ENCODE data around the gene LIPT1. TPM values are rescaled to one million over a fixed set of nuclear protein-coding genes. Genes with fewer than 3 reads are reported as not detected.

Gene LIPT1
- total and polyA plus RNA-seq, 7 experiments from 2014 or later, result 7.7 to 28.6 (median 21.2) TPM

- Mint-ChIP-seq H3K36me3 (peaks cover 0 to 13% (median 3%) of the 10 kb centered on the region in 5 donors), H3K4me3 (peak overlapping the region; percentile 94 to 100 (median 99)), H3K9me3 (no peaks in the 10 kb centered on the region), H3K4me1 (peaks cover 41 to 83% (median 72%) of the 10 kb centered on the region in 7 donors), H3K27me3 (no peaks in the 10 kb centered on the region), H3K27ac (peak overlapping the region; percentile 93 to 99 (median 99))
- intact Hi-C loops (cut with micrococcal nuclease), result loop anchor here (1.0 to 5.0 kb wide), 11 partner anchors 26 to 1381 kb away; partner anchors contain the start of genes C2orf15 (in 2 of the 2), COA5 (in 2 of the 2), REV1 (in 2 of the 2) and TXNDC9 (in 2 of the 2)
- H3K36me3 ChIP-seq (ENCODE audit: control insufficient read depth in 2 of 3, insufficient read depth in 3 of 3, low read length in 3 of 3), result peaks cover 0 to 11% (median 0%) of the 10 kb centered on the region in 3 experiments
- no peak for ATAC-seq
- peak overlapping the region; percentile 89 for H3K27ac ChIP-seq (ENCODE audit: low read depth, low read length)
- peaks cover 30 to 32% of the 10 kb centered on the region in 2 donors for H3K4me1 ChIP-seq (ENCODE audit: control insufficient read depth in 2 of 2, insufficient read depth in 2 of 2, low read length in 2 of 2)
- peak overlapping the region; percentile 97 for H3K4me3 ChIP-seq (ENCODE audit: low read length)
- H3K27me3 ChIP-seq (ENCODE audit: control insufficient read depth in 2 of 2, insufficient read depth in 2 of 2, low read length in 2 of 2), result no peaks in the 10 kb centered on the region
- no peak for DNase-seq
- POLR2A ChIA-PET, result interaction anchor here (0.7 to 3.3 kb wide), 4 partner anchors 25 to 117 kb away, joined by 3 to 31 read pairs (median 12); partner anchors contain the start of genes C2orf15, LIPT1 and TSGA10
- CTCF ChIA-PET, result interaction anchor here (2.2 kb wide), 1 partner anchor 26 kb away, joined by 7 read pairs; no protein-coding TSS in a partner anchor
- no peaks in the 10 kb centered on the region for H3K9me3 ChIP-seq (ENCODE audit: control insufficient read depth in 2 of 3, low read length in 3 of 3)
These were observed 26.8 kb downstream of the LIPT1 start for GRCh38 chr2:99181624-99182000.

- Histone ChIP-seq H3K36me3 (ENCODE audit: control insufficient read depth in 2 of 3, insufficient read depth in 3 of 3, low read length in 3 of 3) (peaks cover 0 to 19% (median 0%) of the 10 kb centered on the region in 3 experiments), H3K27ac (ENCODE audit: low read depth, low read length) (no peak overlapping the region), H3K4me1 (ENCODE audit: control insufficient read depth in 2 of 2, insufficient read depth in 2 of 2, low read length in 2 of 2) (peaks cover 29 to 32% of the 10 kb centered on the region in 2 donors), H3K4me3 (ENCODE audit: low read length) (no peak overlapping the region), H3K9me3 (ENCODE audit: control insufficient read depth in 2 of 3, low read length in 3 of 3) (no peaks in the 10 kb centered on the region), H3K27me3 (ENCODE audit: control insufficient read depth in 2 of 2, insufficient read depth in 2 of 2, low read length in 2 of 2) (no peaks in the 10 kb centered on the region)
- Mint-ChIP-seq H3K27ac (peak overlapping the region in 5 of 9 donors; percentile 12 to 71 (median 18)), H3K4me3 (peak overlapping the region; percentile 4 to 100 (median 34)), H3K4me1 (peaks cover 34 to 71% (median 57%) of the 10 kb centered on the region in 7 donors), H3K36me3 (peaks cover 0 to 10% (median 4%) of the 10 kb centered on the region in 5 donors), H3K27me3 (no peaks in the 10 kb centered on the region), H3K9me3 (no peaks in the 10 kb centered on the region)
- intact Hi-C loops (cut with micrococcal nuclease), result loop anchor here (5.0 kb wide), 2 partner anchors 116 to 531 kb away; no protein-coding TSS in a partner anchor
- no peak for ATAC-seq
- ChIA-PET POLR2A (no interaction called here), CTCF (no interaction called here)
- DNase-seq, result no peak
These were observed 28.3 kb downstream of the LIPT1 start for GRCh38 chr2:99183025-99183424.

GRCh38 chr2:99184811-99185210 lies 30.0 kb downstream of the LIPT1 start:
- Histone ChIP-seq H3K4me3 (ENCODE audit: low read length) (no peak overlapping the region), H3K4me1 (ENCODE audit: control insufficient read depth in 2 of 2, insufficient read depth in 2 of 2, low read length in 2 of 2) (peaks cover 11 to 16% of the 10 kb centered on the region in 2 donors), H3K27me3 (ENCODE audit: control insufficient read depth in 2 of 2, insufficient read depth in 2 of 2, low read length in 2 of 2) (no peaks in the 10 kb centered on the region), H3K36me3 (ENCODE audit: control insufficient read depth in 2 of 3, insufficient read depth in 3 of 3, low read length in 3 of 3) (peaks cover 0 to 30% (median 0%) of the 10 kb centered on the region in 3 experiments), H3K27ac (ENCODE audit: low read depth, low read length) (no peak overlapping the region), H3K9me3 (ENCODE audit: control insufficient read depth in 2 of 3, low read length in 3 of 3) (no peaks in the 10 kb centered on the region)
- H3K36me3 Mint-ChIP-seq, result peaks cover 3 to 13% (median 8%) of the 10 kb centered on the region in 5 donors
- ATAC-seq (no peak), DNase-seq (no peak)
- ChIA-PET POLR2A (interaction anchor here (0.6 to 1.9 kb wide), 3 partner anchors 11 to 44 kb away, joined by 3 to 6 read pairs (median 3); no protein-coding TSS in a partner anchor), CTCF (no interaction called here)
- H3K27ac Mint-ChIP-seq, result peak overlapping the region in 2 of 9 donors; percentile 1 to 58
- intact Hi-C loops (cut with micrococcal nuclease), result loop anchor here (5.0 kb wide), 2 partner anchors 118 to 533 kb away; no protein-coding TSS in a partner anchor
- peak overlapping the region in 1 of 10 donors; percentile 57 for H3K4me3 Mint-ChIP-seq
- H3K27me3 Mint-ChIP-seq, result no peaks in the 10 kb centered on the region
- H3K4me1 Mint-ChIP-seq, result peaks cover 24 to 59% (median 43%) of the 10 kb centered on the region in 7 donors
- no peaks in the 10 kb centered on the region for H3K9me3 Mint-ChIP-seq

- H3K4me3 ChIP-seq (ENCODE audit: low read length), result no peak overlapping the region
- peaks cover under 1 to 1% of the 10 kb centered on the region in 2 donors for H3K4me1 ChIP-seq (ENCODE audit: control insufficient read depth in 2 of 2, insufficient read depth in 2 of 2, low read length in 2 of 2)
- H3K27ac ChIP-seq (ENCODE audit: low read depth, low read length), result peak overlapping the region; percentile 16
- H3K9me3 ChIP-seq (ENCODE audit: control insufficient read depth in 2 of 3, low read length in 3 of 3), result no peaks in the 10 kb centered on the region
- DNase-seq (no peak), ATAC-seq (no peak)
- H3K27me3 Mint-ChIP-seq, result no peaks in the 10 kb centered on the region
- intact Hi-C loops (cut with micrococcal nuclease), result no loop called here
- no peaks in the 10 kb centered on the region for H3K27me3 ChIP-seq (ENCODE audit: control insufficient read depth in 2 of 2, insufficient read depth in 2 of 2, low read length in 2 of 2)
- H3K27ac Mint-ChIP-seq, result peak overlapping the region in 1 of 9 donors; percentile 55
- H3K36me3 ChIP-seq (ENCODE audit: control insufficient read depth in 2 of 3, insufficient read depth in 3 of 3, low read length in 3 of 3), result peaks cover 0 to 42% (median 2%) of the 10 kb centered on the region in 3 experiments
- peaks cover 11 to 55% (median 39%) of the 10 kb centered on the region in 7 donors for H3K4me1 Mint-ChIP-seq
- no peak overlapping the region for H3K4me3 Mint-ChIP-seq
- H3K36me3 Mint-ChIP-seq, result peaks cover 10 to 33% (median 17%) of the 10 kb centered on the region in 5 donors
- peaks cover 0 to 1% (median 0%) of the 10 kb centered on the region in 11 donors for H3K9me3 Mint-ChIP-seq
- CTCF ChIA-PET, result no interaction called here
- POLR2A ChIA-PET, result no interaction called here
These were observed 32.2 kb downstream of the LIPT1 start for GRCh38 chr2:99187011-99187410.

- Histone ChIP-seq H3K36me3 (ENCODE audit: control insufficient read depth in 2 of 3, insufficient read depth in 3 of 3, low read length in 3 of 3) (peaks cover 0 to 47% (median 5%) of the 10 kb centered on the region in 3 experiments), H3K27ac (ENCODE audit: low read depth, low read length) (no peak overlapping the region), H3K4me3 (ENCODE audit: low read length) (no peak overlapping the region), H3K4me1 (ENCODE audit: control insufficient read depth in 2 of 2, insufficient read depth in 2 of 2, low read length in 2 of 2) (no peaks in the 10 kb centered on the region), H3K27me3 (ENCODE audit: control insufficient read depth in 2 of 2, insufficient read depth in 2 of 2, low read length in 2 of 2) (no peaks in the 10 kb centered on the region), H3K9me3 (ENCODE audit: control insufficient read depth in 2 of 3, low read length in 3 of 3) (no peaks in the 10 kb centered on the region)
- Mint-ChIP-seq H3K27ac (no peak overlapping the region), H3K4me1 (peaks cover 7 to 44% (median 32%) of the 10 kb centered on the region in 7 donors), H3K27me3 (no peaks in the 10 kb centered on the region), H3K36me3 (peaks cover 16 to 38% (median 26%) of the 10 kb centered on the region in 5 donors), H3K4me3 (no peak overlapping the region), H3K9me3 (peaks cover 0 to 1% (median 0%) of the 10 kb centered on the region in 11 donors)
- no peak for ATAC-seq
- CTCF ChIA-PET, result no interaction called here
- intact Hi-C loops (cut with micrococcal nuclease), result no loop called here
- POLR2A ChIA-PET, result no interaction called here
- DNase-seq, result no peak
These were observed 33.6 kb downstream of the LIPT1 start for GRCh38 chr2:99188357-99188756.

GRCh38 chr2:99190548-99190947 lies 35.8 kb downstream of the LIPT1 start:
- DNase-seq (no peak), ATAC-seq (no peak)
- no peak overlapping the region for H3K27ac Mint-ChIP-seq
- Histone ChIP-seq H3K27me3 (ENCODE audit: control insufficient read depth in 2 of 2, insufficient read depth in 2 of 2, low read length in 2 of 2) (no peaks in the 10 kb centered on the region), H3K4me3 (ENCODE audit: low read length) (no peak overlapping the region), H3K4me1 (ENCODE audit: control insufficient read depth in 2 of 2, insufficient read depth in 2 of 2, low read length in 2 of 2) (no peaks in the 10 kb centered on the region), H3K27ac (ENCODE audit: low read depth, low read length) (no peak overlapping the region), H3K36me3 (ENCODE audit: control insufficient read depth in 2 of 3, insufficient read depth in 3 of 3, low read length in 3 of 3) (peaks cover 0 to 55% (median 5%) of the 10 kb centered on the region in 3 experiments), H3K9me3 (ENCODE audit: control insufficient read depth in 2 of 3, low read length in 3 of 3) (no peaks in the 10 kb centered on the region)
- H3K9me3 Mint-ChIP-seq, result peaks cover 0 to 1% (median 0%) of the 10 kb centered on the region in 11 donors
- POLR2A ChIA-PET, result no interaction called here
- H3K27me3 Mint-ChIP-seq, result no peaks in the 10 kb centered on the region
- H3K4me3 Mint-ChIP-seq, result no peak overlapping the region
- peaks cover 4 to 26% (median 15%) of the 10 kb centered on the region in 7 donors for H3K4me1 Mint-ChIP-seq
- peaks cover 16 to 46% (median 30%) of the 10 kb centered on the region in 5 donors for H3K36me3 Mint-ChIP-seq
- CTCF ChIA-PET, result no interaction called here
- intact Hi-C loops (cut with micrococcal nuclease), result no loop called here
